Stomach smooth muscle (tissue), 2 donors: ENCODE data around the gene SEMA5A.

Source experiments
- H3K27ac ChIP-seq: one replicate; pipeline ENCODE4 v1.7.0; 2013; ENCODE audit warnings: mild to moderate bottlenecking, low read length, inconsistent platforms
- H3K27me3 ChIP-seq, 2 donors: one replicate each; pipeline ENCODE4 v1.7.0; 2013; ENCODE audit warnings: low read length in 2 of 2; ENCODE audit not compliant: insufficient read depth in 2 of 2, control insufficient read depth in 1 of 2
- H3K36me3 ChIP-seq, 2 donors: one replicate each; pipeline ENCODE4 v1.7.0; 2013; ENCODE audit warnings: low read length in 2 of 2; ENCODE audit not compliant: control insufficient read depth in 2 of 2, insufficient read depth in 2 of 2
- H3K4me1 ChIP-seq: one replicate; pipeline ENCODE4 v1.7.0; 2013; ENCODE audit warnings: low read length; ENCODE audit not compliant: control insufficient read depth, insufficient read depth
- H3K4me3 ChIP-seq, 2 donors: one replicate each; pipeline ENCODE4 v1.7.0; 2013; ENCODE audit warnings: low read length in 2 of 2
- H3K9ac ChIP-seq, 2 donors: one replicate each; pipeline ENCODE4 v1.7.0; 2013; ENCODE audit warnings: low read length in 2 of 2, mild to moderate bottlenecking in 1 of 2
- H3K9me3 ChIP-seq, 2 donors: one replicate each; pipeline ENCODE4 v1.7.0; 2013; ENCODE audit warnings: low read length in 2 of 2; ENCODE audit not compliant: control insufficient read depth in 2 of 2
- donor health status: healthy.
- donor health status: Pancreatic carcinoma.

SEMA5A gene

GRCh38 chr5:9124071-9124470 lies 421.8 kb downstream of the SEMA5A start:
- H3K27me3 ChIP-seq: no peaks in the 10 kb centered on the region
- H3K4me3 ChIP-seq: no peak overlapping the region
- H3K36me3 ChIP-seq: no peaks in the 10 kb centered on the region
- H3K4me1 ChIP-seq: no peaks in the 10 kb centered on the region
- H3K9me3 ChIP-seq: no peaks in the 10 kb centered on the region
- H3K9ac ChIP-seq: no peak overlapping the region
- no peak overlapping the region for H3K27ac ChIP-seq

- Histone ChIP-seq H3K4me1 (no peaks in the 10 kb centered on the region), H3K27me3 (no peaks in the 10 kb centered on the region), H3K9me3 (no peaks in the 10 kb centered on the region), H3K9ac (no peak overlapping the region), H3K4me3 (no peak overlapping the region), H3K27ac (no peak overlapping the region), H3K36me3 (no peaks in the 10 kb centered on the region)
Measured at GRCh38 chr5:9122528-9122927, 423.3 kb downstream of the SEMA5A start.

DNA sequence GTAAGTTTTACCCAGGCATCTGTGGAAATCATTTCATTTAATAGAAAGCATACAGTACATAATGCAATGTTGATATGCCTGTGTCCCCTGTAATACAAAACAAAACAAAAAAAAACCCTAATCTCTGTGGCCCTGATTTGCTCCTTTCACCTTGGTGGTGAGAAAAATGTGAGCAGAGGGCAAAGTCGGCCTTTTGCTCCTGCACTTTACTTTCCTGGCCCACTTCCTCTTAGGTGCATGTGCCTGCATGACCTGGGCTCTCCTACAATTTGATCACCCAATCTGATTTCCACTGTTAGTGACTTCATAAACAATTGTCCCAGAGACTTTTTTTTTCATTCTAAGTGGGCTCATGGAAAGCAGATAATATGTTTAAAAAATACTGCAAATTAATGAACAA lies 424.3 kb downstream of the SEMA5A start:
- Histone ChIP-seq H3K27ac (no peak overlapping the region), H3K27me3 (no peaks in the 10 kb centered on the region), H3K4me3 (no peak overlapping the region), H3K4me1 (no peaks in the 10 kb centered on the region), H3K9ac (no peak overlapping the region), H3K9me3 (no peaks in the 10 kb centered on the region), H3K36me3 (no peaks in the 10 kb centered on the region)

- Histone ChIP-seq H3K9me3 (no peaks in the 10 kb centered on the region), H3K9ac (no peak overlapping the region), H3K27me3 (no peaks in the 10 kb centered on the region), H3K4me1 (no peaks in the 10 kb centered on the region), H3K36me3 (no peaks in the 10 kb centered on the region), H3K4me3 (no peak overlapping the region), H3K27ac (no peak overlapping the region)
Measured at GRCh38 chr5:9118852-9119251, 427.0 kb downstream of the SEMA5A start.

GRCh38 chr5:9115093-9115492 lies 430.8 kb downstream of the SEMA5A start:
- no peak overlapping the region for H3K4me3 ChIP-seq
- H3K9me3 ChIP-seq: no peaks in the 10 kb centered on the region
- no peak overlapping the region for H3K9ac ChIP-seq
- no peaks in the 10 kb centered on the region for H3K27me3 ChIP-seq
- H3K27ac ChIP-seq: no peak overlapping the region
- H3K4me1 ChIP-seq: no peaks in the 10 kb centered on the region
- no peaks in the 10 kb centered on the region for H3K36me3 ChIP-seq

DNA sequence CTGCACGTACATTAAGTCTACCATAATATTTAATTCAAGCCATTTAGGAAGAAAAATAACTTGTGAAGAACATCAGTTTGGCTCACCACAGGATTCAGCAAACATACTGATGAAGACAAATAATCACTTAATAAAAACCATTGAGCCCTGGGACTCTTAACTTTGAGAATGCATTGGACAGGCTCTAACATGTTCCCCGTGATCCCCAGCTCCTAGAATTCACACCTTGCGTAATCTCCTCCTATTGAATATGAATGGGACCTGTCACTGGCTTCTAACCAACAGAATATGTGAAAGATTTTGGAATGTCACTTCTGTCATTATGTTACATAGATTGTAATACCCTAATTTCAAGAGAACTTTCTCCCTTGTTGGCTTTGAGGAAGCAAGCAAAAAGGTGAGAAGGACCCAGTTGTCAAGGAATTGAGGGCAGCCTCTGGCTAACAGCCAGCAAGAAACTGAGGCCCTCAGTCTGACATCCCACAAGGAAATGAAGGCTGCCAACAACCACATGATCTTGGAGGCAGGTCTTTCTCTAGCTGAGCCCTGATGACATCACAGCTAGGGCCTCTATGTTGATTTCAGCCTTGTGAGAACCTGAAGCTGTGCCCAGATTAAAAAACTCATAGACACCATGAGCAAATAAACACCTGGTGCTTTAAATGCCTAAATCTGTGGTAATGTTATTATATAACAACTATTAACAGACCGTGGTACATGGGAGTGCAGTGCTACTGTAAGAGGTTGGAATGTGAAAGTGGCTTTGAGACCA lies 433.2 kb downstream of the SEMA5A start:
- H3K36me3 ChIP-seq: no peaks in the 10 kb centered on the region
- no peak overlapping the region for H3K27ac ChIP-seq
- H3K9me3 ChIP-seq: no peaks in the 10 kb centered on the region
- no peaks in the 10 kb centered on the region for H3K4me1 ChIP-seq
- no peaks in the 10 kb centered on the region for H3K27me3 ChIP-seq
- no peak overlapping the region for H3K4me3 ChIP-seq
- no peak overlapping the region for H3K9ac ChIP-seq

GRCh38 chr5:9108162-9108561 lies 437.7 kb downstream of the SEMA5A start:
- H3K9me3 ChIP-seq: no peaks in the 10 kb centered on the region
- H3K36me3 ChIP-seq: no peaks in the 10 kb centered on the region
- no peak overlapping the region for H3K4me3 ChIP-seq
- no peaks in the 10 kb centered on the region for H3K4me1 ChIP-seq
- H3K27ac ChIP-seq: no peak overlapping the region
- H3K27me3 ChIP-seq: no peaks in the 10 kb centered on the region
- no peak overlapping the region for H3K9ac ChIP-seq

DNA sequence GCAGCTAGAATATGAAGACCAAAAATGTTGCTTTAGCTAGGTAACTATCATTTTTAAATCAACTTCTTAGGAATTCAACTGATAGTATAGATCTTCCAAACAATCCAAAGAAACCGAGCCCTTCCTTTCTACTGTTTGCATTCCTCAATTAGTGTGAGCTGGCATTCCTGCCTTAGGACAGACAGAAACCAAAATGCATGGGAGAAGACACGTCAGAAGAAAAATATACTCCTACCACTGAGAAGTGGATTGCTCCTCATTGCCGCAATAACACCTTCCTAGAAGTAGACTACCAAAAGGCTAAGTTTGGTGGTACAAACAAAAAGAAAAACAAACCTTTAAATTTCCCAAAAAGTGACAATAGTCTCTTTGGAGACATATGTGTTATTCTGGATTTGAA lies 440.0 kb downstream of the SEMA5A start:
- Histone ChIP-seq H3K36me3 (no peaks in the 10 kb centered on the region), H3K4me3 (no peak overlapping the region), H3K9me3 (no peaks in the 10 kb centered on the region), H3K9ac (no peak overlapping the region), H3K27ac (no peak overlapping the region), H3K4me1 (no peaks in the 10 kb centered on the region), H3K27me3 (no peaks in the 10 kb centered on the region)

DNA sequence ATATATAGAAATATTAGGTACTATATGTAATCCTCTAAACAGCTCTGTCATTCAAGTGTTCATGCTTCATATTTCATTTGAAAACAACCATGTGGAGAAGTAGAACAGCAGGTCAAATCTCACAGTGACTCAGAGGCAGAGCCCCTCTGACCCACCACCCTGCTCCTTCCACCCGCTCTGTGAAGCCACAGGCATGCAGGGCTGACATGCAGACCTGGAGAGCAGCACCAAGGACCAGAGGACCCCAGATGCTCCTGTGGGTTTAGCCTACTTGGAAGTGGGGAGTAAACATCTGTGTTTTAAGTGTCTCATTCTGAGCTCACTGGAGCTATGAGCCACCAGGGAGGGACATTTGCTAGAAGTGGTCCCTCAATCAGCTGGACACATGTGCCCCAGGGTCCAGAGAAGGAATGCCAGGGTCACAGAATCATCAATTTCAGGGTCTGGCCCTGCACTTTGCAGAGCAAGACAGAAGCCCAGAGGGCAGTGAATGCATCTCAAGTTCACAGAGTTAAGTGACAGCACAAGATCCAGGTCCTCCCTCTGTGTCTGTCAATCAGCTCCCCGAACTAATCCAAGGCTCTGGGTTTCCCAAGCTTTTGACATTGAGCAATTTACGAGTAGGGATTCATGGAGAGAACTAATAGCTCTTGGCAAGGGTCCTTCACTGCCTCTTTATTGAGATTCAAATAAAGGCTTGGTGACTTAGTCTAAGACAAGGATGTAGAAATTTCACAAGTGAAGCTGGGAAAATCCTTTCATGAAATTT lies 441.1 kb downstream of the SEMA5A start:
- H3K27ac ChIP-seq: no peak overlapping the region
- H3K36me3 ChIP-seq: no peaks in the 10 kb centered on the region
- no peaks in the 10 kb centered on the region for H3K9me3 ChIP-seq
- no peak overlapping the region for H3K9ac ChIP-seq
- H3K27me3 ChIP-seq: no peaks in the 10 kb centered on the region
- no peak overlapping the region for H3K4me3 ChIP-seq
- no peaks in the 10 kb centered on the region for H3K4me1 ChIP-seq

DNA sequence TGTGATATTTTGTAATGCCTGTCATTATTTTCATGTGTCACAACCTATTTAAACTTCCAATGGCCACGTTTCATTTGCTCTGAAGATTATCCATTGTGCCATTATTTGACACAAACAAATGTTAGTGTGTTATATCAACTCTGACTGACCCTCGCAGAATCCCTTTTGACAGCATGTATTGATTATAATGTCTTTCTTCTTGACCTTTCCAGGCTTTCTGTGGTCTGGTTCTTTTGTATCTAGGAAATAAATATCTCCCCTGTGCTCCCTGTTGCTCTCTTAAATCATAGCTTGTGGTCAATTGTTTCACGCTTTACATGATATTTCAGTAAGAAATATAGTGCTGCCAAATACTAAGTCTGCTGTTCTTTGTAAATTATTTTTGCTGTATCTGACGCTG lies 442.6 kb downstream of the SEMA5A start:
- Histone ChIP-seq H3K9me3 (no peaks in the 10 kb centered on the region), H3K27ac (no peak overlapping the region), H3K36me3 (no peaks in the 10 kb centered on the region), H3K27me3 (no peaks in the 10 kb centered on the region), H3K4me1 (no peaks in the 10 kb centered on the region), H3K4me3 (no peak overlapping the region), H3K9ac (no peak overlapping the region)

DNA sequence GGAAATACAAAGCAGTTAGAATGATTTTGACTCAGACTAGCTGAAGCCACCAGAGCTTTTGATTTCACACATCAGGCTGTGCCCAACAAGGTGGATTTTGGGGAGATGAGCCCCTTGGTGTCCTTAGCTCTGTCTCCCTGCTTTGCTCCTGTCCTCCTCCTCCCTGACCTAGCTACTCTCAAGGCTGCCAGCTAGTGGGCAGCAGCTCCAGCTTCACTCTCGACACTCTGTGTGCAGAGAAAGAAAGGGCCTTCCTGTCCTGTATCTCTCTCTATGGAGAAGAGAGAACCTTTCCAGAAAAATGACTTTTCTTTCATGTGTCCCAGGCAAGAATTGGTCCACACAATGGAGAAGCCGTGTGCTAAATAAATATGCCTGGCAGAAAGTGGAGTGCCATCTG lies 446.2 kb downstream of the SEMA5A start:
- Histone ChIP-seq H3K4me1 (no peaks in the 10 kb centered on the region), H3K4me3 (no peak overlapping the region), H3K9ac (no peak overlapping the region), H3K9me3 (no peaks in the 10 kb centered on the region), H3K36me3 (no peaks in the 10 kb centered on the region), H3K27me3 (no peaks in the 10 kb centered on the region), H3K27ac (no peak overlapping the region)
